WERI-Rb-1 (cell line): ENCODE measurements around the gene DNAI1.

ENCODE experiments used
- DNase-seq: peaks from one replicate; pipeline ENCODE4 v3.0.0-alpha.2; 2020
- H3K27ac ChIP-seq: fragments of 250-450 bp; sonication (Bioruptor Pico); 2 replicates; pipeline ENCODE4 v1.5.1; 2020; ENCODE audit warnings: mild to moderate bottlenecking, moderate library complexity
- H3K27me3 ChIP-seq: fragments of 250-450 bp; sonication (Bioruptor Pico); 2 replicates; pipeline ENCODE4 v1.5.1; 2021; ENCODE audit warnings: mild to moderate bottlenecking, low read depth, moderate library complexity; ENCODE audit not compliant: insufficient read depth, severe bottlenecking
- H3K36me3 ChIP-seq: fragments of 250-450 bp; sonication (Bioruptor Pico); 2 replicates; pipeline ENCODE4 v1.5.1; 2020; ENCODE audit warnings: mild to moderate bottlenecking, moderate library complexity
- H3K4me3 ChIP-seq: 2 replicates; pipeline ENCODE4 v1.5.1; 2011; ENCODE audit warnings: low read depth, mild to moderate bottlenecking, control low read depth, low read length
- H3K9me3 ChIP-seq: fragments of 250-450 bp; sonication (Bioruptor Pico); 2 replicates; pipeline ENCODE4 v1.5.1; 2021; ENCODE audit warnings: mild to moderate bottlenecking, moderate library complexity; ENCODE audit not compliant: severe bottlenecking
- CTCF ChIP-seq: IDR thresholded peaks from 2 replicates; pipeline ENCODE4 v1.5.1; 2011; ENCODE audit warnings: low read depth, mild to moderate bottlenecking, control low read depth, inconsistent platforms, low read length

DNAI1 gene

GRCh38 chr9:34553511-34554021, 95.0 kb downstream of the DNAI1 start:
- H3K4me3 ChIP-seq: no peak overlapping the region
- no peaks in the 10 kb centered on the region for H3K9me3 ChIP-seq
- no peak for TF ChIP-seq CTCF
- no peaks in the 10 kb centered on the region for H3K27me3 ChIP-seq
- no peaks in the 10 kb centered on the region; the same call in 1 of the 2 replicates for H3K36me3 ChIP-seq
- H3K27ac ChIP-seq: no peak overlapping the region
- no peak for DNase-seq

GRCh38 chr9:34554211-34555001, 95.8 kb downstream of the DNAI1 start:
- Histone ChIP-seq H3K27ac (peak overlapping the region; percentile 33), H3K4me3 (no peak overlapping the region), H3K36me3 (no peaks in the 10 kb centered on the region; the same call in 1 of the 2 replicates), H3K9me3 (no peaks in the 10 kb centered on the region), H3K27me3 (no peaks in the 10 kb centered on the region)
- DNase-seq: peak; percentile 76
- no peak for TF ChIP-seq CTCF

GRCh38 chr9:34555002-34555348, 96.4 kb downstream of the DNAI1 start:
- DNase-seq: peak; percentile 80
- TF ChIP-seq CTCF: no peak
- Histone ChIP-seq H3K27ac (peak overlapping the region; percentile 33), H3K4me3 (no peak overlapping the region), H3K9me3 (no peaks in the 10 kb centered on the region), H3K36me3 (no peaks in the 10 kb centered on the region; the same call in 1 of the 2 replicates), H3K27me3 (no peaks in the 10 kb centered on the region)

GRCh38 chr9:34555500-34555899, 96.9 kb downstream of the DNAI1 start:
- DNase-seq: no peak
- H3K9me3 ChIP-seq: no peaks in the 10 kb centered on the region
- H3K36me3 ChIP-seq: no peaks in the 10 kb centered on the region; the same call in 1 of the 2 replicates
- H3K27me3 ChIP-seq: no peaks in the 10 kb centered on the region
- TF ChIP-seq CTCF: no peak
- H3K27ac ChIP-seq: peak overlapping the region; percentile 33
- no peak overlapping the region for H3K4me3 ChIP-seq

GRCh38 chr9:34555936-34556525, 97.4 kb downstream of the DNAI1 start:
- Histone ChIP-seq H3K36me3 (no peaks in the 10 kb centered on the region; the same call in 1 of the 2 replicates), H3K27me3 (no peaks in the 10 kb centered on the region), H3K4me3 (no peak overlapping the region), H3K9me3 (no peaks in the 10 kb centered on the region), H3K27ac (no peak overlapping the region)
- DNase-seq: no peak
- no peak for TF ChIP-seq CTCF
